HCT116 (cell line): ENCODE measurements around the gene HPGDS. TPM values are rescaled to one million over a fixed set of nuclear protein-coding genes. Genes with fewer than 3 reads are reported as not detected.
"Not testable (repeated sequence)": the region's sequence is repeated elsewhere in the genome, so short reads cannot be mapped to it uniquely, and the experiment has no call there.

Experiments used
- ATAC-seq: fragments of 200-7000 bp; cut with Tn5 transposase; 2 replicates; pipeline ENCODE4 v1.9.1; 2020; ENCODE audit warnings: mild to moderate bottlenecking, moderate library complexity
- BruUV-seq: library from RNA; stranded (reverse); fragments of 400-500 nt; replicated peaks from 2 replicates; lab custom pipeline; 2021; lab: Mats Ljungman, UMichigan
- CTCF ChIA-PET: fragments of 300-600 bp; sonication (Branson Sonifier 250); formaldehyde crosslinking; loops from one replicate; lab custom pipeline; 2021; ENCODE audit warnings: antibody characterized with exemption; lab: Charles Lee
- POLR2A ChIA-PET: fragments of 300-600, 350-600 bp; sonication (Branson Sonifier 250); formaldehyde crosslinking; loops from one replicate; lab custom pipeline; 2021; ENCODE audit warnings: antibody characterized with exemption; lab: Charles Lee
- RAD21 ChIA-PET, 2 experiments: fragments of 300-600 bp; sonication (Branson Sonifier 250); formaldehyde crosslinking; loops; one replicate each; lab custom pipeline; 2023; ENCODE audit warnings: low total read pairs in 2 of 2; ENCODE audit not compliant: uncharacterized antibody in 2 of 2, unreplicated experiment in 2 of 2, low non-redundant PET in 1 of 2; lab: Charles Lee
- DNase-seq: peaks from one replicate; pipeline ENCODE4 v3.0.0-alpha.2; 2010; ENCODE audit warnings: low read depth, low spot score
- H2AFZ ChIP-seq: fragments of 200-600 bp; shearing (Covaris generic), sonication (generic); 2 replicates; pipeline ENCODE4 v1.6.1; 2017; ENCODE audit warnings: low read depth, mixed run types, mixed read lengths, antibody characterized with exemption, low read length; ENCODE audit not compliant: poor library complexity, severe bottlenecking
- H3K27ac ChIP-seq: 2 replicates; pipeline ENCODE4 v1.5.1; 2012; ENCODE audit warnings: low read depth, low read length
- H3K27me3 ChIP-seq: fragments of 200-600 bp; sonication (generic); 2 replicates; pipeline ENCODE4 v1.6.1; 2016; ENCODE audit warnings: mixed run types, low read length, mixed read lengths; ENCODE audit not compliant: insufficient read depth
- H3K36me3 ChIP-seq, 2 experiments: fragments of 200-500 bp in 1 of 2; fragments of 200-600 bp in 1 of 2; sonication (Bioruptor generic) in 1 of 2; sonication (generic) in 1 of 2; 2 replicates each; pipeline versions ENCODE4 v1.5.1 to v1.6.1; 2014 to 2016; ENCODE audit warnings: low read length in 2 of 2, inconsistent platforms in 1 of 2, mixed read lengths in 1 of 2, mixed run types in 1 of 2; ENCODE audit not compliant: insufficient read depth in 2 of 2, control insufficient read depth in 1 of 2
- H3K4me1 ChIP-seq, 2 experiments: fragments of 200-600 bp in 1 of 2; sonication (generic) in 1 of 2; 2 replicates each; pipeline versions ENCODE4 v1.5.1 to v1.6.1; 2012 to 2017; ENCODE audit warnings: low read length in 2 of 2, inconsistent platforms in 1 of 2, mild to moderate bottlenecking in 1 of 2, mixed read lengths in 1 of 2, mixed run types in 1 of 2, moderate library complexity in 1 of 2; ENCODE audit not compliant: insufficient read depth in 2 of 2, control insufficient read depth in 1 of 2
- H3K4me2 ChIP-seq: fragments of 200-600 bp; sonication (generic); 2 replicates; pipeline ENCODE4 v1.6.1; 2017; ENCODE audit warnings: mixed run types, low read length, mixed read lengths
- H3K4me3 ChIP-seq, 2 experiments: fragments of 200-600 bp in 1 of 2; sonication (generic) in 1 of 2; replicated peaks in 1 of 2; 2 replicates each; pipeline ENCODE4 v1.5.1; 2011 to 2016; ENCODE audit warnings: low read length in 2 of 2, control low read depth in 1 of 2, low read depth in 1 of 2, mild to moderate bottlenecking in 1 of 2, mixed read lengths in 1 of 2, mixed run types in 1 of 2
- H3K79me2 ChIP-seq: fragments of 200-600 bp; sonication (generic); 2 replicates; pipeline ENCODE4 v1.6.1; 2017; ENCODE audit warnings: mild to moderate bottlenecking, mixed run types, low read length, moderate library complexity, mixed read lengths; ENCODE audit not compliant: insufficient read depth
- H3K9ac ChIP-seq: fragments of 200-600 bp; sonication (generic); 2 replicates; pipeline ENCODE4 v1.6.1; 2016; ENCODE audit warnings: low read length, mixed read lengths
- H3K9me2 ChIP-seq: fragments of 200-600 bp; sonication (generic), shearing (Covaris generic); 2 replicates; pipeline ENCODE4 v1.6.1; 2017; ENCODE audit warnings: mixed run types, mild to moderate bottlenecking, moderate library complexity; ENCODE audit not compliant: insufficient read depth
- H3K9me3 ChIP-seq, 2 experiments: fragments of 200-500 bp in 1 of 2; fragments of 200-600 bp in 1 of 2; sonication (Bioruptor generic) in 1 of 2; sonication (generic) in 1 of 2; 2 replicates each; pipeline ENCODE4 v1.6.1; 2014 to 2017; ENCODE audit warnings: low read length in 2 of 2, mixed read lengths in 2 of 2, inconsistent platforms in 1 of 2, low read depth in 1 of 2, mild to moderate bottlenecking in 1 of 2, mixed run types in 1 of 2, moderate library complexity in 1 of 2; ENCODE audit not compliant: control insufficient read depth in 1 of 2, insufficient read depth in 1 of 2
- H4K20me1 ChIP-seq: fragments of 200-600 bp; sonication (generic), shearing (Covaris generic); 2 replicates; pipeline ENCODE4 v1.6.1; 2017; ENCODE audit warnings: mixed run types, mild to moderate bottlenecking, moderate library complexity; ENCODE audit not compliant: insufficient read depth
- ATF3 ChIP-seq: IDR thresholded peaks from 2 replicates; pipeline ENCODE4 v1.6.1; 2012
- CBX3 ChIP-seq: IDR thresholded peaks from 2 replicates; pipeline ENCODE4 v1.6.1; 2012; ENCODE audit warnings: low read depth
- EGR1 ChIP-seq: IDR thresholded peaks from 2 replicates; pipeline ENCODE4 v1.6.1; 2012; ENCODE audit warnings: low read depth
- REST ChIP-seq: IDR thresholded peaks from 2 replicates; pipeline ENCODE4 v1.6.1; 2012; ENCODE audit warnings: low read depth
- SIN3A ChIP-seq: IDR thresholded peaks from 2 replicates; pipeline ENCODE4 v1.6.1; 2012; ENCODE audit warnings: low read depth
- SP1 ChIP-seq: IDR thresholded peaks from 2 replicates; pipeline ENCODE4 v1.6.1; 2012; ENCODE audit warnings: low read depth
- SRF ChIP-seq: IDR thresholded peaks from 2 replicates; pipeline ENCODE4 v1.6.1; 2012; ENCODE audit warnings: low read depth
- intact Hi-C: fragments of 100-400 bp; cut with micrococcal nuclease; formaldehyde crosslinking; loops from 2 replicates; pipeline ENCODE4 v1.10.0; 2022
- total RNA-seq: library from RNA; stranded (reverse); gene quantifications from one replicate; pipeline ENCODE4 v1.2.1, GENCODE V29; 2021; ENCODE audit not compliant: unreplicated experiment

HPGDS gene
- total RNA-seq, 1 experiment from 2014 or later, result not detected

- TF ChIP-seq REST, result no peak
- no peak for TF ChIP-seq SIN3A
- TF ChIP-seq CBX3, result no peak
- no peak for TF ChIP-seq SRF
- no peak for TF ChIP-seq SP1
- TF ChIP-seq EGR1, result no peak
- TF ChIP-seq ATF3, result no peak
These were observed 47.1 kb upstream of the HPGDS start (continued) for GRCh38 chr4:94389595-94390267.

GRCh38 chr4:94387965-94388364 is 45.3 kb upstream of the HPGDS start:
- RAD21 ChIA-PET, H2AFZ ChIP-seq, POLR2A ChIA-PET, ATAC-seq, H4K20me1 ChIP-seq, BruUV-seq, H3K79me2 ChIP-seq, H3K4me3 ChIP-seq, DNase-seq, H3K9me2 ChIP-seq, H3K9me3 ChIP-seq, H3K9ac ChIP-seq, CTCF ChIA-PET, intact Hi-C loops, H3K36me3 ChIP-seq, H3K27ac ChIP-seq, H3K4me1 ChIP-seq, H3K27me3 ChIP-seq, H3K4me2 ChIP-seq: not testable (repeated sequence)

GRCh38 chr4:94385452-94385851 is 42.8 kb upstream of the HPGDS start:
- BruUV-seq, intact Hi-C loops: not testable (repeated sequence)

GRCh38 chr4:94382891-94383290 is 40.3 kb upstream of the HPGDS start:
- H3K9me2 ChIP-seq, H4K20me1 ChIP-seq, H2AFZ ChIP-seq, POLR2A ChIA-PET, H3K4me1 ChIP-seq, H3K27ac ChIP-seq, H3K36me3 ChIP-seq, H3K9me3 ChIP-seq, ATAC-seq, H3K4me2 ChIP-seq, H3K27me3 ChIP-seq, intact Hi-C loops, CTCF ChIA-PET, DNase-seq, H3K4me3 ChIP-seq, H3K79me2 ChIP-seq, H3K9ac ChIP-seq, RAD21 ChIA-PET, BruUV-seq: not testable (repeated sequence)

More at GRCh38 chr4:94385452-94385851, 42.8 kb upstream of the HPGDS start:
- RAD21 ChIA-PET, H3K9me3 ChIP-seq, H3K9me2 ChIP-seq, DNase-seq, H3K9ac ChIP-seq, H4K20me1 ChIP-seq, H3K27me3 ChIP-seq, H3K36me3 ChIP-seq, H3K27ac ChIP-seq, ATAC-seq, POLR2A ChIA-PET, H3K4me1 ChIP-seq, H3K79me2 ChIP-seq, H2AFZ ChIP-seq, H3K4me3 ChIP-seq, CTCF ChIA-PET, H3K4me2 ChIP-seq: not testable (repeated sequence)
